ENCODE data around the gene EVX2. TPM values are rescaled to one million over a fixed set of nuclear protein-coding genes. Genes with fewer than 3 reads are reported as not detected.

The EVX2 gene
- polyA plus RNA-seq, 1 of the 3 experiments (the other 2 are of a cell fraction), result not detected

- Histone ChIP-seq H3K27ac (ENCODE audit: low read depth in 2 of 2, low read length in 1 of 2) (no peak overlapping the region), H4K20me1 (ENCODE audit: insufficient read depth) (0 out of 2 replicates have a peak, but pooled peaks cover 8% of the 10 kb centered on the region), H2AFZ (ENCODE audit: low read depth) (no peak overlapping the region), H3K4me2 (peak overlapping the region; percentile 66), H3F3A (replicated peaks; ENCODE audit: insufficient read depth) (no peaks in the 10 kb centered on the region), H3K27me3 (ENCODE audit: insufficient read depth) (peaks cover 97% of the 10 kb centered on the region), H3K79me2 (ENCODE audit: insufficient read depth) (no peaks in the 10 kb centered on the region), H3K36me3 (replicated peaks in 1 of 2; ENCODE audit: control insufficient read depth in 1 of 2, insufficient read depth in 2 of 2, low read length in 1 of 2) (no peaks in the 10 kb centered on the region), H3K9me3 (no peaks in the 10 kb centered on the region), H3K4me1 (ENCODE audit: control insufficient read depth in 1 of 2, insufficient read depth in 2 of 2, low read depth in 1 of 2, low read length in 1 of 2) (peaks cover 0 to 26% of the 10 kb centered on the region in 2 experiments; a peak in 1 of 4 replicates), H3K9ac (no peak overlapping the region), H3K4me3 (ENCODE audit: low read depth in 2 of 2, low read length in 1 of 2) (peak overlapping the region; percentile 40 to 52; a peak in 2 of 4 replicates), H3K9me2 (no peaks in the 10 kb centered on the region)
- DNase-seq, result no peak
- CTCF ChIA-PET, result interaction anchor here (0.6 to 13.5 kb wide), 34 partner anchors 7 to 1394 kb away, joined by 3 to 264 read pairs (median 5); partner anchors contain the start of genes HOXD10, HOXD11, HOXD12 and HOXD13
- WGBS (ENCODE audit: low lambda C conversion rate), result 86% methylated on average over 19 of the region's 29 CpGs
- POLR2A ChIA-PET, result no interaction called here
- TF ChIP-seq SMC3 (IDR thresholded peaks at IDR 0.05; ENCODE audit: low read depth, low read length) (no peak), NFIC (IDR thresholded peaks at IDR 0.05; ENCODE audit: borderline replicate concordance) (no peak), POLR2AphosphoS5 (IDR thresholded peaks at IDR 0.05; ENCODE audit: low read depth, low read length) (no peak), MXI1 (IDR thresholded peaks at IDR 0.05; ENCODE audit: low read depth, low read length) (no peak), NRF1 (IDR thresholded peaks at IDR 0.05; ENCODE audit: low read depth, low read length) (no peak), ELF1 (IDR thresholded peaks at IDR 0.05) (no peak), ZBTB33 (IDR thresholded peaks at IDR 0.05; ENCODE audit: borderline replicate concordance, low read depth) (no peak)
Measured at GRCh38 chr2:176087330-176088047, 3.7 kb upstream of the EVX2 start.

- WGBS (ENCODE audit: low lambda C conversion rate), result 3% methylated on average over 34 of the region's 46 CpGs
- CTCF ChIA-PET, result interaction anchor here (0.6 to 13.5 kb wide), 50 partner anchors 9 to 1389 kb away, joined by 3 to 264 read pairs (median 4); partner anchors contain the start of genes HOXD10, HOXD11 and HOXD13
Measured at GRCh38 chr2:176085861-176086771, 2.4 kb upstream of the EVX2 start.

More at GRCh38 chr2:176085861-176086771, 2.4 kb upstream of the EVX2 start:
- Histone ChIP-seq H3K4me2 (peak overlapping the region; percentile 57; the same call in 1 of the 2 replicates), H3K4me3 (ENCODE audit: low read depth in 2 of 2, low read length in 1 of 2) (peak overlapping the region; percentile 24 to 44; a peak in 2 of 4 replicates), H3K36me3 (replicated peaks in 1 of 2; ENCODE audit: control insufficient read depth in 1 of 2, insufficient read depth in 2 of 2, low read length in 1 of 2) (no peaks in the 10 kb centered on the region), H3F3A (replicated peaks; ENCODE audit: insufficient read depth) (no peaks in the 10 kb centered on the region), H3K27me3 (ENCODE audit: insufficient read depth) (peaks cover 99% of the 10 kb centered on the region), H2AFZ (ENCODE audit: low read depth) (no peak overlapping the region), H3K9me3 (no peaks in the 10 kb centered on the region), H3K4me1 (ENCODE audit: control insufficient read depth in 1 of 2, insufficient read depth in 2 of 2, low read depth in 1 of 2, low read length in 1 of 2) (peaks cover 0 to 30% of the 10 kb centered on the region in 2 experiments; a peak in 1 of 4 replicates), H3K79me2 (ENCODE audit: insufficient read depth) (no peaks in the 10 kb centered on the region), H3K9me2 (no peaks in the 10 kb centered on the region), H3K9ac (no peak overlapping the region), H4K20me1 (ENCODE audit: insufficient read depth) (peaks cover 15% of the 10 kb centered on the region; the same call in 1 of the 2 replicates), H3K27ac (ENCODE audit: low read depth in 2 of 2, low read length in 1 of 2) (no peak overlapping the region)
- peak; percentile 69 for TF ChIP-seq CTCF (IDR thresholded peaks at IDR 0.05)
- TF ChIP-seq USF1 (IDR thresholded peaks at IDR 0.05; ENCODE audit: borderline replicate concordance, low read depth), result no peak
- no peak for TF ChIP-seq MEF2A (IDR thresholded peaks at IDR 0.05; ENCODE audit: borderline replicate concordance, low read depth)
- no peak for TF ChIP-seq FOXJ3 (CRISPR knock-in tag; IDR thresholded peaks at IDR 0.05)
- no peak for TF ChIP-seq GABPA (IDR thresholded peaks at IDR 0.05; ENCODE audit: low read depth)
- TF ChIP-seq MAX (IDR thresholded peaks at IDR 0.05; ENCODE audit: low read depth), result no peak
- no peak for TF ChIP-seq SIN3A (IDR thresholded peaks at IDR 0.05; ENCODE audit: borderline replicate concordance, low read depth, low read length)
- no peak for TF ChIP-seq NFIC (IDR thresholded peaks at IDR 0.05; ENCODE audit: borderline replicate concordance)
- peak; percentile 57 for TF ChIP-seq SMC3 (IDR thresholded peaks at IDR 0.05; ENCODE audit: low read depth, low read length)
- peak; percentile 85 for TF ChIP-seq RAD21 (IDR thresholded peaks at IDR 0.05; ENCODE audit: low read length)
- TF ChIP-seq GATA2 (CRISPR knock-in tag; IDR thresholded peaks at IDR 0.05), result no peak
- TF ChIP-seq TEAD4 (IDR thresholded peaks at IDR 0.05; ENCODE audit: borderline replicate concordance, insufficient read depth), result no peak
- no peak for TF ChIP-seq MXI1 (IDR thresholded peaks at IDR 0.05; ENCODE audit: low read depth, low read length)
- peak; percentile 78 for DNase-seq
- POLR2A ChIA-PET, result no interaction called here
